Adrenal gland (tissue), 12 donors: ENCODE data around the gene KLK3. TPM values are rescaled to one million over a fixed set of nuclear protein-coding genes. Genes with fewer than 3 reads are reported as not detected.

ENCODE experiments used
- DNase-seq, 7 donors: peaks; one replicate each; pipeline ENCODE4 v3.0.0-alpha.2; 2019 to 2020
- H3K27ac ChIP-seq, 5 donors: fragments of 200-600 bp; sonication (generic) in 4 of 5; 1 replicate in 3 of 5; 2 replicates in 2 of 5; pipeline versions ENCODE4 v1.5.1 to v1.8.0; 2016 to 2020; ENCODE audit warnings: mild to moderate bottlenecking in 1 of 5
- H3K27me3 ChIP-seq: fragments of 200-600 bp; 2 replicates; pipeline ENCODE4 v1.8.0; 2021
- H3K36me3 ChIP-seq, 2 donors: fragments of 200-600 bp; replicated peaks in 1 of 2; 1 replicate in 1 of 2; 2 replicates in 1 of 2; pipeline versions ENCODE4 v1.5.1 to v1.8.0; 2018 to 2022
- H3K4me1 ChIP-seq, 2 donors: fragments of 200-600 bp; replicated peaks in 1 of 2; 1 replicate in 1 of 2; 2 replicates in 1 of 2; pipeline versions ENCODE4 v1.5.1 to v1.8.0; 2018 to 2021
- H3K4me3 ChIP-seq, 4 donors: fragments of 200-600 bp; sonication (generic) in 3 of 4; one replicate each; pipeline ENCODE4 v1.5.1; 2016 to 2018
- H3K9me3 ChIP-seq, 3 donors: fragments of 200-600 bp; sonication (generic) in 1 of 3; replicated peaks in 1 of 3; 1 replicate in 2 of 3; 2 replicates in 1 of 3; pipeline versions ENCODE4 v1.5.1 to v1.8.0; 2016 to 2021
- POLR2A ChIP-seq, 2 donors: fragments of 450-650 bp; IDR thresholded peaks; one replicate each; pipeline ENCODE4 v1.6.1; 2017; ENCODE audit warnings: antibody characterized with exemption in 2 of 2, mild to moderate bottlenecking in 2 of 2, moderate library complexity in 1 of 2
- WGBS, 4 donors: extraction: QIAGEN DNeasy Blood & Tissue Kit in 2 of 4; methylation state at CpG; one replicate each; pipeline versions ENCODE4 v1.1.5 to v1.1.7; 2013 to 2017; 5-methylcytosine and 5-hydroxymethylcytosine counted together
- intact Hi-C, 2 donors: fragments of 100-400 bp; cut with DNase I; formaldehyde crosslinking; loops; one replicate each; pipeline versions ENCODE4 v1.14.1 to v1.15.0; 2022 to 2023
- polyA plus RNA-seq, 3 donors: library from polyadenylated mRNA; stranded (reverse); fragments of 200-250 nt in 2 of 3; fragments of 350-450 nt in 1 of 3; fragmentation: Illumina TruSeq in 1 of 3; extraction: RNeasy Lipid Tissue Mini Kit (QIAGEN cat#74804) in 1 of 3; gene quantifications; one replicate each; pipeline ENCODE4 v1.2.3, GENCODE V29; 2013 to 2014
- total RNA-seq, 9 donors: library from RNA; depleted of rRNA in 4 of 9; stranded (reverse); fragments of >200 nt in 4 of 9; fragments of 120-200 nt in 1 of 9; fragmentation: NEBNext Ultra II Directional in 1 of 9; extraction: Animal tissue kit (Norgen Biotek cat#: 25700) in 1 of 9; gene quantifications; one replicate each; pipeline versions ENCODE4 v1.1.0 to v1.2.4, GENCODE V29; 2013 to 2023
- TF ChIP-seq, protein P1 (sequence below), 6 experiments: fragments of 450-650 bp in 4 of 6; fragments of 200-600 bp in 2 of 6; sonication (generic) in 1 of 6; IDR thresholded peaks; 1 replicate in 5 of 6; 2 replicates in 1 of 6; pipeline versions ENCODE4 v1.5.1 to v1.8.0; 2016 to 2021; ENCODE audit warnings: antibody characterized with exemption in 6 of 6, mild to moderate bottlenecking in 2 of 6, moderate library complexity in 1 of 6
- donor health status: healthy with polysubstance abuse.
- donor health status: Bipolar disorder and iron deficiency.
- donor health status: DM: yes; HTN: yes; CAD: no.
- donor health status: DM: no; HTN: no; CAD: no.
- donor health status: DM: no; HTN: no; CAD: no.
- donor health status: DM: yes; HTN: yes; CAD: no.

Gene KLK3
- total and polyA plus RNA-seq, 12 donors, result 0.11 to 26.0 (median 1.1) TPM; not detected in 4

DNA sequence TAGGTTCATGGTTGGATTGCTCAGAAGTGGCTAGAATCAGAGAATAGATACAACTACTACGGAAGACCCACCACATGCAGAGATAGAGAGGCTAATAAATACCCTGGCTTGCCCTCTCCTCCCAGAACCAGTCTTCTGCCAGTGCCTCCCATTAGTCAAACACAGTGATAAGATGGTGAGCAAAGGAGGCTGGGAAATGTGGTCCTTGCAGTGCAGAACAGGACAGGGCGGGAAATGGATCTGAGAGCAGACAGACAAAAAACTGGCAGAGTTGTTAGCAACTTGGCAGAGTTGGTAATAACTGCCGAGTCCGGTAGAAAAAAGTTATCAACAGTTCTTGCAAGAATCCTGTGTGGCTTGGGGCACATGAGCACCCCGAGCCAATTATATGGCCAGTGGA lies 39.8 kb upstream of the KLK3 start:
- Histone ChIP-seq H3K27ac (no peak overlapping the region), H3K36me3 (no peaks in the 10 kb centered on the region), H3K9me3 (no peaks in the 10 kb centered on the region), H3K4me1 (peaks cover 0 to 7% of the 10 kb centered on the region in 2 donors), H3K4me3 (no peak overlapping the region), H3K27me3 (peaks cover 20% of the 10 kb centered on the region)
- DNase-seq, result no peak
- intact Hi-C loops, result no loop called here
- 86 to 90% (median 86%) methylated on average over 5 of the region's 5 CpGs for WGBS, 4 donors
- no peak for TF ChIP-seq POLR2A (IDR thresholded peaks at IDR 0.05)
- TF ChIP-seq, protein P1, sequence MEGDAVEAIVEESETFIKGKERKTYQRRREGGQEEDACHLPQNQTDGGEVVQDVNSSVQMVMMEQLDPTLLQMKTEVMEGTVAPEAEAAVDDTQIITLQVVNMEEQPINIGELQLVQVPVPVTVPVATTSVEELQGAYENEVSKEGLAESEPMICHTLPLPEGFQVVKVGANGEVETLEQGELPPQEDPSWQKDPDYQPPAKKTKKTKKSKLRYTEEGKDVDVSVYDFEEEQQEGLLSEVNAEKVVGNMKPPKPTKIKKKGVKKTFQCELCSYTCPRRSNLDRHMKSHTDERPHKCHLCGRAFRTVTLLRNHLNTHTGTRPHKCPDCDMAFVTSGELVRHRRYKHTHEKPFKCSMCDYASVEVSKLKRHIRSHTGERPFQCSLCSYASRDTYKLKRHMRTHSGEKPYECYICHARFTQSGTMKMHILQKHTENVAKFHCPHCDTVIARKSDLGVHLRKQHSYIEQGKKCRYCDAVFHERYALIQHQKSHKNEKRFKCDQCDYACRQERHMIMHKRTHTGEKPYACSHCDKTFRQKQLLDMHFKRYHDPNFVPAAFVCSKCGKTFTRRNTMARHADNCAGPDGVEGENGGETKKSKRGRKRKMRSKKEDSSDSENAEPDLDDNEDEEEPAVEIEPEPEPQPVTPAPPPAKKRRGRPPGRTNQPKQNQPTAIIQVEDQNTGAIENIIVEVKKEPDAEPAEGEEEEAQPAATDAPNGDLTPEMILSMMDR (IDR thresholded peaks at IDR 0.05), result no peak

DNA sequence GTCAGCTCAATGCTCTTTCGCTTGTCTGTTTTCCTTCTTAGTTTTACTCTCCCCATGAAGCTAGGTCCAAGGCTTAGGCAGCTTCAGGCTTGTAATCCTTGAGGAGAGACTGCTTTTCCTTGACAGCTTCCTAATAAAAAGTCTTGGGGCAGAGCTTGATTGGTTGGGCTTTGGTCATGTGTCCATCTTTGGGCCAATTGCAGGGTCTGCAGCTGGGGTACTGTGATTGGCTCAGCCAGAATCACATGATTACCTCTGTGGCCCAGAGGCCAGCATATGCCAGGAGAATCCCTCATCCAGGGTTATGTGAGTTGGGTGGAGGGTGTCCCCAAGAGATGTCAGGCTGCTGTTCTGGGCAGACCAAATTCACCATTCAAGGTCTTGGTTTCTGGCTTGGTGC lies 39.3 kb upstream of the KLK3 start:
- 97 to 100% (median 100%) methylated on average over 1 of the region's 1 CpG for WGBS, 4 donors
- no peak for TF ChIP-seq POLR2A (IDR thresholded peaks at IDR 0.05)
- TF ChIP-seq, protein P1 (IDR thresholded peaks at IDR 0.05), result no peak
- intact Hi-C loops, result no loop called here

DNA sequence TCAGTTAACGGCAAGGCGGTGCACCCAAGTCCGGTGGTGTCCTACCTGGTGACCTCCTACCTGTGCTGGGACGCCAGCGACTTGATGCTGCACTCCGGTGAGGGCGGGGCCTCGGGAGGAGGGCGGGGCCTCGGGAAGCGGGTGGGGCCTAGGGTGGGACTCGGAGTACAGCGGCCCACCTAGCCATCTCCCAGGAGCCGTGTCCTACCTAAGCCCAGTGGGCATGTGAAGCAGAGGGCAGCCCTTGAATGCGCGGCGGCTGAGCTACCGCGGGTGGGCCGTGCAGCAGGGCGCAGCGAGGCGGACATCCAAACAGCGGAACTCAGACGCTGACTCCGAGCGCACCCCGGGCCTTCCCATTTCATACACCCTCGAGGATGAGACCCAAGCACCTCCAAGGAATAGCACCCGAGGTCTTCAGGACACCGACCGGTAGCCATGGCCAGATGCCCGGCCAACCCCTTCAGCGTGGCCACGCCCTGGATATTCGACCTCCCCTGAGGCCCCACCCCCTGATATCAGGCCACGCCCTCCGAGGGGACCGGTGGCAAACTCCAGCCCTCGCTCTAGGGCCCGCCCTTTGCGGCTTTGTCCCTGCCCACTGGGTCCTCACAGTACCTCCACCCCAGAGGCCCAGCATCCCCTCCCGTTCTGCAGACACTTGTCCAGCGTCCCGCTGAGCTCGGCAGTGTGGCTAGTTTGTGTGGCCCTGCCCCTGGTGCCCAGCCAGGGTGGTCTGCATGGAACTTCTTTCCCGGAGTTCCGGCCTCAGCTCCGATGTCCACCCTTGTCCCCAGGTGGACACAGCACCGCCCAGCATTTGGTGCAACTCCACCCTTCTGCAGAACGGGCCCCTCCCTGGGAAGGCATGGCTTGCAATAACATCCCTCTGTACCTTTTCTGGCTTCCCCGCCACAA lies 36.5 kb upstream of the KLK3 start:
- peak; percentile 57 to 87 (median 75) for DNase-seq

More for the DNA sequence above, 39.3 kb upstream of the KLK3 start:
- Histone ChIP-seq H3K4me3 (no peak overlapping the region), H3K36me3 (no peaks in the 10 kb centered on the region), H3K27ac (no peak overlapping the region), H3K27me3 (peaks cover 23% of the 10 kb centered on the region), H3K4me1 (peaks cover 0 to 8% of the 10 kb centered on the region in 2 donors), H3K9me3 (no peaks in the 10 kb centered on the region)
- DNase-seq, result no peak

DNA sequence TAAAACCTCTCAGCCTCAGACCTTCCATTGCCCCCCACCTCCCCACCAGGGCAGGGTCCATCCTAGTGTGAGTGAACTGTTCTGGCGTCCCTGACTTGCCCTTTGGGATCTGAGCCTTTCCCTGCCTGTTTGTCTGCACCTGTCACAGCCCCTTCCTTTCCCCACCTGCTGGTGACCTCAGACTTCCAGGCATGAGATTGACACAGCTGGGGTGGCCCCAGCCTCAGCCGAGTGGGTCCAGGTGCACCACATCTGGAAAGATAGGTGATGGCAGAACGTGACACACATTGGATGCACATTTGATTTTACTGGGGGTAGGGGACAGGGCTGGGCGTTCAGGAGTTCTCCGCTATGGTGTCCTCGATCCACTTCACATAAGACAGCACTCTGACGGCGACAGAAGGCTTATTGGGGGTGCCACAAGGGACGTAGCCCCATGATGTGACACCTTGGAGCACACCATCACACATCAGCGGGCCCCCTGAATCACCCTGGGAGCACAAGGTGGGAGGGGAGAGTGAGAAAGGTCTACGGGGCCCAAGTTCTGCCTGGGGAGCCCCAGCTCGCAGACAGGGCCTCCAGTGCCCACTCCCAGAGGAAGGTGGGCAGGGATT lies 35.7 kb upstream of the KLK3 start:
- Histone ChIP-seq H3K36me3 (no peaks in the 10 kb centered on the region), H3K27me3 (peaks cover 31% of the 10 kb centered on the region), H3K9me3 (no peaks in the 10 kb centered on the region), H3K4me3 (no peak overlapping the region), H3K27ac (no peak overlapping the region), H3K4me1 (peaks cover 0 to 11% of the 10 kb centered on the region in 2 donors)
- DNase-seq, result no peak
- WGBS, 4 donors, result 31 to 74% (median 72%) methylated on average over 1 to 12 of the region's 12 CpGs
- intact Hi-C loops, result no loop called here
- TF ChIP-seq, protein P1 (IDR thresholded peaks at IDR 0.05), result no peak

More for the DNA sequence above, 36.5 kb upstream of the KLK3 start:
- peak overlapping the region in 1 of 4 donors; percentile 69 for H3K4me3 ChIP-seq
- intact Hi-C loops, result no loop called here
- TF ChIP-seq POLR2A (IDR thresholded peaks at IDR 0.05), result no peak
- TF ChIP-seq, protein P1 (IDR thresholded peaks at IDR 0.05), result no peak
- peak overlapping the region in 1 of 5 donors; percentile 52 for H3K27ac ChIP-seq
- peaks cover 0 to 11% of the 10 kb centered on the region in 2 donors for H3K4me1 ChIP-seq
- H3K27me3 ChIP-seq, result peaks cover 31% of the 10 kb centered on the region
- 6 to 16% (median 9%) methylated on average over 17 to 52 of the region's 52 CpGs for WGBS, 4 donors
- H3K36me3 ChIP-seq, result no peaks in the 10 kb centered on the region
- no peaks in the 10 kb centered on the region for H3K9me3 ChIP-seq
